T-cell (primary cell): Measurements from ENCODE around the gene SYT3. TPM values are rescaled to one million over a fixed set of nuclear protein-coding genes. Genes with fewer than 3 reads are reported as not detected.

ENCODE experiments used
- ATAC-seq, 4 experiments: fragments of 200-7000 bp in 3 of 4; fragments of 150-1000 bp in 1 of 4; cut with Tn5 transposase; replicated peaks in 1 of 4; 1 replicate in 3 of 4; 2 replicates in 1 of 4; pipeline ENCODE4 v1.10.0; 2021; ENCODE audit warnings: moderate library complexity in 3 of 4, mild to moderate bottlenecking in 2 of 4, moderate number of reproducible peaks in 1 of 4
- CTCF ChIA-PET, 2 donors: fragments of 300-600 bp; sonication (Branson Sonifier 250); formaldehyde crosslinking; loops; one replicate each; lab custom pipeline; 2022; ENCODE audit warnings: antibody characterized with exemption in 2 of 2; lab: Charles Lee
- POLR2A ChIA-PET, 2 donors: fragments of 300-600 bp; sonication (Branson Sonifier 250); formaldehyde crosslinking; loops; one replicate each; lab custom pipeline; 2022; ENCODE audit warnings: antibody characterized with exemption in 2 of 2; lab: Charles Lee
- DNase-seq, 35 experiments: peaks; one replicate each; pipeline versions ENCODE4 v3.0.0 to v3.0.0-alpha.2; 2013 to 2023
- H3K27ac ChIP-seq: one replicate; pipeline ENCODE4 v1.5.1; 2013; ENCODE audit warnings: low read length
- H3K27me3 ChIP-seq, 2 experiments: replicated peaks in 1 of 2; 1 replicate in 1 of 2; 2 replicates in 1 of 2; pipeline versions ENCODE4 v1.6.1 to v1.7.0; 2013; ENCODE audit warnings: low read length in 1 of 2, mixed read lengths in 1 of 2; ENCODE audit not compliant: control insufficient read depth in 2 of 2, insufficient read depth in 2 of 2; ENCODE audit errors: extremely low read depth in 1 of 2
- H3K36me3 ChIP-seq, 2 donors: 1 replicate in 1 of 2; 2 replicates in 1 of 2; pipeline versions ENCODE4 v1.6.1 to v1.7.0; 2013; ENCODE audit warnings: low read length in 1 of 2; ENCODE audit not compliant: control insufficient read depth in 2 of 2, insufficient read depth in 1 of 2; ENCODE audit errors: extremely low read depth in 1 of 2
- H3K4me1 ChIP-seq, 2 experiments: 1 replicate in 1 of 2; 2 replicates in 1 of 2; pipeline versions ENCODE4 v1.6.1 to v1.7.0; 2013; ENCODE audit warnings: low read length in 2 of 2, mixed read lengths in 1 of 2; ENCODE audit not compliant: insufficient read depth in 2 of 2, control insufficient read depth in 1 of 2; ENCODE audit errors: extremely low read depth in 1 of 2
- H3K4me3 ChIP-seq, 2 donors: 1 replicate in 1 of 2; 2 replicates in 1 of 2; pipeline versions ENCODE4 v1.5.1 to v1.7.0; 2013; ENCODE audit warnings: mild to moderate bottlenecking in 2 of 2, low read length in 1 of 2, moderate library complexity in 1 of 2; ENCODE audit not compliant: control insufficient read depth in 1 of 2; ENCODE audit errors: extremely low read depth in 1 of 2
- H3K9me3 ChIP-seq: 2 replicates; pipeline ENCODE4 v1.7.0; 2013
- H3K27ac Mint-ChIP-seq, 2 donors: one replicate each; pipeline ENCODE4 v1.8.0; 2020 to 2021; ENCODE audit warnings: mild to moderate bottlenecking in 2 of 2, mixed read lengths in 2 of 2
- H3K27me3 Mint-ChIP-seq, 2 donors: one replicate each; pipeline ENCODE4 v1.8.0; 2021 to 2022; ENCODE audit warnings: mixed read lengths in 2 of 2
- H3K36me3 Mint-ChIP-seq: one replicate; pipeline ENCODE4 v1.8.0; 2021; ENCODE audit warnings: mixed read lengths
- H3K4me1 Mint-ChIP-seq, 3 donors: one replicate each; pipeline ENCODE4 v1.8.0; 2020 to 2022; ENCODE audit warnings: mixed read lengths in 3 of 3, mild to moderate bottlenecking in 1 of 3
- H3K4me3 Mint-ChIP-seq, 3 donors: one replicate each; pipeline ENCODE4 v1.8.0; 2020 to 2022; ENCODE audit warnings: mild to moderate bottlenecking in 3 of 3, mixed read lengths in 3 of 3, moderate library complexity in 3 of 3
- H3K9me3 Mint-ChIP-seq, 3 donors: one replicate each; pipeline ENCODE4 v1.8.0; 2020 to 2022; ENCODE audit warnings: mixed read lengths in 3 of 3
- WGBS: methylation state at CpG from one replicate; pipeline ENCODE4 v1.1.5; 2013; ENCODE audit warnings: missing lambda C conversion rate; ENCODE audit not compliant: insufficient coverage; 5-methylcytosine and 5-hydroxymethylcytosine counted together
- total RNA-seq, 35 experiments: library from RNA in 6 of 35; stranded (reverse) in 6 of 35; fragments of 120-200 nt in 1 of 35; gene quantifications; one replicate each; pipeline versions ENCODE4 v1.2.1 to v1.2.4 and lab custom pipeline; 2013 to 2026

Gene SYT3
- total RNA-seq, 5 donors from 2014 or later (not counting 1 experiment from before 2014, with no cell fraction given): 0.41 to 0.68 (median 0.57) TPM; not detected in 2

GRCh38 chr19:50677636-50678035, 38.0 kb upstream of the SYT3 start:
- no peaks in the 10 kb centered on the region for H3K36me3 ChIP-seq
- H3K27me3 ChIP-seq: peaks cover 0 to 65% of the 10 kb centered on the region in 2 experiments
- Mint-ChIP-seq H3K36me3 (no peaks in the 10 kb centered on the region), H3K27ac (no peak overlapping the region), H3K9me3 (no peaks in the 10 kb centered on the region), H3K4me3 (no peak overlapping the region), H3K27me3 (peaks cover 59 to 69% of the 10 kb centered on the region in 2 donors), H3K4me1 (peaks cover 7 to 16% (median 10%) of the 10 kb centered on the region in 3 donors)
- ChIA-PET POLR2A (no interaction called here), CTCF (no interaction called here)
- peaks cover 0 to 7% of the 10 kb centered on the region in 2 experiments for H3K4me1 ChIP-seq
- H3K9me3 ChIP-seq: no peaks in the 10 kb centered on the region
- 63% methylated on average over 2 of the region's 5 CpGs for WGBS
- H3K4me3 ChIP-seq: no peak overlapping the region
- ATAC-seq: no peak
- H3K27ac ChIP-seq: no peak overlapping the region
- no peak for DNase-seq

- CTCF ChIA-PET: no interaction called here
- POLR2A ChIA-PET: no interaction called here
- Histone ChIP-seq H3K27me3 (peaks cover 0 to 73% of the 10 kb centered on the region in 2 experiments), H3K9me3 (no peaks in the 10 kb centered on the region), H3K36me3 (no peaks in the 10 kb centered on the region), H3K4me1 (peaks cover 0 to 7% of the 10 kb centered on the region in 2 experiments), H3K27ac (no peak overlapping the region), H3K4me3 (no peak overlapping the region)
- 67% methylated on average over 1 of the region's 1 CpG for WGBS
- Mint-ChIP-seq H3K27me3 (peaks cover 58 to 69% of the 10 kb centered on the region in 2 donors), H3K27ac (no peak overlapping the region), H3K36me3 (no peaks in the 10 kb centered on the region), H3K4me1 (peaks cover 7 to 16% (median 10%) of the 10 kb centered on the region in 3 donors), H3K4me3 (no peak overlapping the region), H3K9me3 (no peaks in the 10 kb centered on the region)
- ATAC-seq (no peak), DNase-seq (no peak)
These were observed 37.0 kb upstream of the SYT3 start for GRCh38 chr19:50676625-50677197.

GRCh38 chr19:50673118-50673517, 33.4 kb upstream of the SYT3 start:
- ATAC-seq (no peak), DNase-seq (no peak)
- ChIA-PET POLR2A (no interaction called here), CTCF (no interaction called here)
- peaks cover 0 to 5% (median 2%) of the 10 kb centered on the region in 3 donors for H3K4me1 Mint-ChIP-seq
- Histone ChIP-seq H3K4me3 (no peak overlapping the region), H3K27me3 (peaks cover 6 to 69% of the 10 kb centered on the region in 2 experiments), H3K4me1 (no peaks in the 10 kb centered on the region), H3K27ac (no peak overlapping the region), H3K36me3 (no peaks in the 10 kb centered on the region), H3K9me3 (no peaks in the 10 kb centered on the region)
- no peak overlapping the region for H3K4me3 Mint-ChIP-seq
- H3K27ac Mint-ChIP-seq: no peak overlapping the region
- WGBS: 17% methylated on average over 11 of the region's 15 CpGs
- H3K27me3 Mint-ChIP-seq: peaks cover 56 to 71% of the 10 kb centered on the region in 2 donors
- H3K9me3 Mint-ChIP-seq: no peaks in the 10 kb centered on the region
- no peaks in the 10 kb centered on the region for H3K36me3 Mint-ChIP-seq

GRCh38 chr19:50670102-50670380, 30.4 kb upstream of the SYT3 start:
- Histone ChIP-seq H3K27ac (no peak overlapping the region), H3K27me3 (peaks cover 6 to 74% of the 10 kb centered on the region in 2 experiments), H3K4me3 (no peak overlapping the region), H3K4me1 (peaks cover 0 to 7% of the 10 kb centered on the region in 2 experiments), H3K36me3 (no peaks in the 10 kb centered on the region), H3K9me3 (no peaks in the 10 kb centered on the region)
- CTCF ChIA-PET: no interaction called here
- Mint-ChIP-seq H3K4me3 (no peak overlapping the region), H3K9me3 (no peaks in the 10 kb centered on the region), H3K4me1 (peaks cover 0 to 5% (median 2%) of the 10 kb centered on the region in 3 donors), H3K36me3 (no peaks in the 10 kb centered on the region), H3K27me3 (peaks cover 43 to 55% of the 10 kb centered on the region in 2 donors), H3K27ac (no peak overlapping the region)
- POLR2A ChIA-PET: no interaction called here
- DNase-seq (no peak), ATAC-seq (no peak)
- WGBS: 29% methylated on average over 5 of the region's 5 CpGs

GRCh38 chr19:50669302-50670101, 29.8 kb upstream of the SYT3 start:
- WGBS: 44% methylated on average over 10 of the region's 23 CpGs
- ChIA-PET CTCF (no interaction called here), POLR2A (no interaction called here)
- Mint-ChIP-seq H3K4me3 (peak overlapping the region in 1 of 3 donors; percentile 16), H3K9me3 (no peaks in the 10 kb centered on the region), H3K4me1 (peaks cover 0 to 5% (median 2%) of the 10 kb centered on the region in 3 donors), H3K27me3 (peaks cover 41 to 57% of the 10 kb centered on the region in 2 donors), H3K27ac (no peak overlapping the region), H3K36me3 (no peaks in the 10 kb centered on the region)
- Histone ChIP-seq H3K36me3 (no peaks in the 10 kb centered on the region), H3K27me3 (peaks cover 6 to 73% of the 10 kb centered on the region in 2 experiments), H3K9me3 (no peaks in the 10 kb centered on the region), H3K4me1 (peaks cover 0 to 7% of the 10 kb centered on the region in 2 experiments), H3K4me3 (no peak overlapping the region), H3K27ac (no peak overlapping the region)
- ATAC-seq (no peak), DNase-seq (peak in 23 of 35 experiments; percentile 8 to 49 (median 20))

- POLR2A ChIA-PET: no interaction called here
- H3K9me3 Mint-ChIP-seq: no peaks in the 10 kb centered on the region
- H3K36me3 Mint-ChIP-seq: no peaks in the 10 kb centered on the region
- Histone ChIP-seq H3K27ac (no peak overlapping the region), H3K36me3 (no peaks in the 10 kb centered on the region), H3K4me3 (no peak overlapping the region), H3K9me3 (no peaks in the 10 kb centered on the region), H3K4me1 (peaks cover 0 to 7% of the 10 kb centered on the region in 2 experiments), H3K27me3 (peaks cover 6 to 70% of the 10 kb centered on the region in 2 experiments)
- DNase-seq (no peak), ATAC-seq (no peak)
- H3K27me3 Mint-ChIP-seq: peaks cover 42 to 56% of the 10 kb centered on the region in 2 donors
- peak overlapping the region in 1 of 3 donors; percentile 16 for H3K4me3 Mint-ChIP-seq
- CTCF ChIA-PET: no interaction called here
- H3K27ac Mint-ChIP-seq: no peak overlapping the region
- H3K4me1 Mint-ChIP-seq: peaks cover 0 to 5% (median 2%) of the 10 kb centered on the region in 3 donors
- WGBS: 38% methylated on average over 10 of the region's 20 CpGs
These were observed 29.2 kb upstream of the SYT3 start for GRCh38 chr19:50668879-50669278.
